Ovary (tissue), 9 donors: ENCODE results near the gene GLI1. TPM values are rescaled to one million over a fixed set of nuclear protein-coding genes. Genes with fewer than 3 reads are reported as not detected.
A peak's percentile ranks its signal among the peaks of the same experiment; 100 is the strongest.

ENCODE experiments used
- DNase-seq, 5 donors: peaks; one replicate each; pipeline ENCODE4 v3.0.0-alpha.2; 2019 to 2020
- H3K27ac ChIP-seq, 2 donors: fragments of 200-600 bp; one replicate each; pipeline versions ENCODE4 v1.5.1 to v1.8.0; 2019 to 2022
- H3K27me3 ChIP-seq: fragments of 200-600 bp; one replicate; pipeline ENCODE4 v1.8.0; 2022
- H3K36me3 ChIP-seq: fragments of 200-600 bp; sonication (generic); one replicate; pipeline ENCODE4 v1.5.1; 2019
- H3K4me1 ChIP-seq: one replicate; pipeline ENCODE4 v1.8.1; 2013; ENCODE audit warnings: mild to moderate bottlenecking, moderate library complexity; ENCODE audit not compliant: insufficient read depth
- H3K4me3 ChIP-seq: fragments of 200-600 bp; sonication (generic); one replicate; pipeline ENCODE4 v1.5.1; 2017
- H3K9me3 ChIP-seq, 2 donors: fragments of 200-600 bp in 1 of 2; sonication (generic) in 1 of 2; one replicate each; pipeline versions ENCODE4 v1.5.1 to v1.8.1; 2013 to 2019; ENCODE audit warnings: mild to moderate bottlenecking in 1 of 2, moderate library complexity in 1 of 2
- CTCF ChIP-seq, 3 donors: fragments of 450-650 bp in 2 of 3; fragments of 200-600 bp in 1 of 3; IDR thresholded peaks; one replicate each; pipeline versions ENCODE4 v1.5.1 to v1.8.0; 2016 to 2022; ENCODE audit warnings: antibody characterized with exemption in 3 of 3, mild to moderate bottlenecking in 1 of 3
- EP300 ChIP-seq: sonication (generic); formaldehyde crosslinking; IDR thresholded peaks from one replicate; pipeline ENCODE4 v1.6.1; 2017; ENCODE audit warnings: antibody characterized with exemption
- POLR2A ChIP-seq: fragments of 450-650 bp; IDR thresholded peaks from one replicate; pipeline ENCODE4 v1.6.1; 2017; ENCODE audit warnings: antibody characterized with exemption, mild to moderate bottlenecking, moderate library complexity
- WGBS, 3 donors: extraction: QIAGEN DNeasy Blood & Tissue Kit in 1 of 3; methylation state at CpG; one replicate each; pipeline versions ENCODE4 v1.1.5 to v1.1.7; 2013 to 2017; 5-methylcytosine and 5-hydroxymethylcytosine counted together
- intact Hi-C, 4 donors: fragments of 100-400 bp; cut with DNase I; formaldehyde crosslinking; loops; one replicate each; pipeline versions ENCODE4 v1.11.0 to v1.15.1; 2022 to 2023
- polyA plus RNA-seq, 2 donors: library from polyadenylated mRNA; stranded (reverse); fragments of 200-250 nt in 1 of 2; fragments of 350-450 nt in 1 of 2; fragmentation: Illumina TruSeq in 1 of 2; extraction: RNeasy Lipid Tissue Mini Kit (QIAGEN cat#74804) in 1 of 2; gene quantifications; one replicate each; pipeline ENCODE4 v1.2.3, GENCODE V29; 2013 to 2014
- total RNA-seq, 7 donors: library from RNA; depleted of rRNA in 2 of 7; stranded (reverse); fragments of >200 nt in 2 of 7; fragmentation: NEBNext Ultra II Directional in 3 of 7; extraction: Animal tissue kit (Norgen Biotek cat#: 25700) in 3 of 7; gene quantifications; one replicate each; pipeline versions ENCODE4 v1.1.0 to v1.2.4, GENCODE V29; 2016 to 2023
- donor health status: DM: no; HTN: no; CAD: no; lungs with moderate emphysema.
- donor health status: DM: no; HTN: no; CAD: no.
- donor health status: Bipolar disorder and iron deficiency.
- donor health status: DM: yes; HTN: yes; CAD: no.
- donor health status: DM: no; HTN: no; CAD: no.
- donor health status: DM: yes; HTN: yes; CAD: no.

The GLI1 gene
- total and polyA plus RNA-seq, 9 donors = 0.48 to 4.1 (median 1.5) TPM; not detected in 1

- Histone ChIP-seq H3K36me3 (no peaks in the 10 kb centered on the region), H3K27me3 (no peaks in the 10 kb centered on the region), H3K27ac (no peak overlapping the region)
These were observed 14.8 kb downstream of the GLI1 start for GRCh38 chr12:57474430-57474829.

DNA sequence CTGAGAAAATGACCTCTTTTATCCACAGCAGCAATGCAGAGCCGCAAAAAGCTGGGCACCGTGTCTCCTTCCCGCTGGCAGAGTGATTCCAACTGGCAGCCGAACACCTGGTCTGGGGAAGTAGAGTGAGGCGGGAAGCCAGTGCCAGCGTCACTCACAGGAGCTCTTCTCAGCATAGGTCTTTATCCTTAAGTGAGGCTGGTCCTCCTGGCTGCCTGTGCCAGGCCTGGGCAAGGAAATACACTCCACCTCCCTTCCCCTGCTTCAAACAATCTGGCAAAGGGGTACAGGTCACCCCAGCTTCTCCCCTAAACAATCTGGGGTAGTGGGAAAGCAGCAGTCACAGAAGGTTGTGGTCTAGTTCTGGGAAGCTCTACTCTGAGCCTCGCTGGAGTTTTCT, 15.3 kb downstream of the GLI1 start:
- H3K9me3 ChIP-seq = no peaks in the 10 kb centered on the region
- no peak for TF ChIP-seq CTCF (IDR thresholded peaks at IDR 0.05)
- H3K27me3 ChIP-seq = no peaks in the 10 kb centered on the region
- H3K4me1 ChIP-seq = peaks cover 7% of the 10 kb centered on the region
- H3K27ac ChIP-seq = no peak overlapping the region
- no peak overlapping the region for H3K4me3 ChIP-seq
- intact Hi-C loops = no loop called here
- H3K36me3 ChIP-seq = no peaks in the 10 kb centered on the region
- no peak for DNase-seq
- WGBS, 3 donors = 56 to 64% (median 57%) methylated on average over 7 of the region's 7 CpGs

More at GRCh38 chr12:57474430-57474829, 14.8 kb downstream of the GLI1 start:
- Histone ChIP-seq H3K9me3 (no peaks in the 10 kb centered on the region), H3K4me3 (no peak overlapping the region), H3K4me1 (peaks cover 7% of the 10 kb centered on the region)
- intact Hi-C loops = no loop called here
- 68 to 69% (median 68%) methylated on average over 8 of the region's 8 CpGs for WGBS, 3 donors
- DNase-seq = no peak
- TF ChIP-seq EP300 (no peak), POLR2A (no peak), CTCF (IDR thresholded peaks at IDR 0.05) (no peak)

DNA sequence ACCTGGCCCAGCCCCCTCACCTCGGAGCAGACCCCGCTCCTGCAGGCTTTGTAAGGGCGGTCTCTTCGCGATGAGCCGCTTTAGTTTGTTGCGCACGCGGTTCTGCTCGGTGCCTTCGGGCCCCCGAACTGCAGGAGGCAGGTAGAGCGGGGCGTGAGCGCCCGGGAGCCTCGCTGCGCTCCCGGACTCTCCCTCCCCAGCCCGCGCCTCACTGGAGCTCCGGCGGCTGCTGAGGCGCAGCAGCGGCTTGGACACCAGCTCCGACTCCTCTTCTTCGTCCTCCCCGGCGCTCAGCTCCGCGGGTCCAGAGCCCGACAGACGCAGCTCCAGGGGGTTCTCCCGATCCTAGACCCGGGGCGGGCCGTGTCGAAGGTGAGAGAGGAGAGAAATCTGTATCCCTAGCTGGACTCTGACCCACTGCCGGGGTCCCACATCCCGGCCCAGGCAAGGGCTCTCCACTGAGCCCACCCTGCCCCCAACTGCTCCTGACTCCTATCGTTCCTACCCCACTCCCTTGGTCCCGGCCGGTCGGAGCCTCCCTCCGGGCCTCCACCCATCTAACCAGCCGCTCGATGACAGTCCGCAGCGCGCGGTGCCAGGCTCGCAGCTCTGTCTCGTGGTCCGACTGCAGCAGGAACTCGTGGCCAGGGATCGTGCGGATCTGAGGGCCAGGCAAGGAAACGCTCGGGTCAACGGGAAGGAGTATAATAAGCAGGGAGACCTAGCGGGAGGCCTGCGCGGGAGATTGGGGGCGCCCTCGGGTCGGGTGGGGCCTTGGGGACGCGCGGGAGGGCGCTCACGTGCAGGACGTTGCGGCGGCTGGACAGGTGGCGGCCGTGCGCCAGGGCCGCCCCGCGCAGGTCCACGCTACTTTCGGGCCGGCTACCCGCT, 15.9 kb downstream of the GLI1 start:
- DNase-seq = peak in 1 of 5 donors; percentile 33
- no peak for TF ChIP-seq CTCF (IDR thresholded peaks at IDR 0.05)
- no peak for TF ChIP-seq EP300
- TF ChIP-seq POLR2A = no peak

DNA sequence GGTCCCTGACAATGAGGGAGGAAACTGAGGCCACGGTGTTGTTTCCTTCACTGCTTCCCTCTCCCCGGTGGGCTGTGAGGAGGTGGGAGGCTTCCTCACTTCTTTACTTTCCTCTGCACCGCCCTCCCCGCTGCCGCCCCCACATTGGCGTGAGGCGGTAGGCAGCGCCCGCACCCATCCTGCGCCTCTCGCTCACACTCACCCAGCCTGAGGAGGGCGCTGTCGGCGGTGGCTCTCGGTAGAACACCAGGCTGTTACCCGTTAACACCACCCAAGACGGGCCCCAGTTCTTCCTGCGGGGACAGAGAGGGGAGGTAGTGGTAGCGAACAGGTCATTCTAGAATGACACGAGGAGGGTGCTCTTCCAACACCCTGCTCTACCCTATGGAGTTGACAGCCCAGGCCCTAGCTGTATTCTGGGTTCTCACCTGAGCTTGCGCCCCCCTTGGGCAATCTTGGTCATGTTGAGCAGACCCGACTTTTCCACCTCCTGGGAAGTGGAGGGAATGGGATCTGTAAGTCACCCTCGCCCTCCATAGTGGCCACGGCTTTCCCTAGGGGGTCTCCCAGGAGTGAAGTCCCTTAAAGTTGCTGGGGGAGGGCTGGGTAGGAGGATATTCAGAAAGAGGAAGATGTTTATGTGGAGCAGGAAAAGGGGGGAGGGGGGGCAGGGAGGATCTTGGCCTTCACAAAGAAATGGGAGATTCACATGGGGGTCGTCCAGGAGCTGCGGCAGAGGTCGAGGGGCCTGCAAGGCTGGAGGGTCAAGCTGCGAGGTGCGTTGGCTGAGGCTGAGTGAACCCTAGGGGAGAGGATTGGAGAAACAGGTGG, 16.8 kb downstream of the GLI1 start:
- intact Hi-C loops = no loop called here
- TF ChIP-seq POLR2A = no peak
- H3K4me3 ChIP-seq = no peak overlapping the region
- DNase-seq = no peak
- peaks cover 7% of the 10 kb centered on the region for H3K4me1 ChIP-seq
- WGBS, 3 donors = 18 to 23% (median 20%) methylated on average over 29 of the region's 29 CpGs
- no peaks in the 10 kb centered on the region for H3K9me3 ChIP-seq
- H3K27me3 ChIP-seq = no peaks in the 10 kb centered on the region
- H3K27ac ChIP-seq = no peak overlapping the region
- no peaks in the 10 kb centered on the region for H3K36me3 ChIP-seq

More for the DNA sequence above, 15.9 kb downstream of the GLI1 start:
- Histone ChIP-seq H3K9me3 (no peaks in the 10 kb centered on the region), H3K36me3 (no peaks in the 10 kb centered on the region), H3K4me3 (peak overlapping the region; percentile 12), H3K27me3 (no peaks in the 10 kb centered on the region), H3K4me1 (peaks cover 7% of the 10 kb centered on the region), H3K27ac (no peak overlapping the region)
- 1 to 5% (median 3%) methylated on average over 78 to 84 of the region's 84 CpGs for WGBS, 3 donors
- intact Hi-C loops = no loop called here
